ENCODE results near the gene TIAM1.

The TIAM1 gene

GRCh38 chr21:31198575-31198974 is 145.5 kb downstream of the TIAM1 start:
- DNase-seq = no peak

- DNase-seq = no peak
Measured at GRCh38 chr21:31196724-31197123, 147.3 kb downstream of the TIAM1 start.

- no peak for DNase-seq
Measured at GRCh38 chr21:31195334-31196015, 148.6 kb downstream of the TIAM1 start.

- no peak for DNase-seq
Measured at GRCh38 chr21:31194510-31195293, 149.4 kb downstream of the TIAM1 start.

GRCh38 chr21:31193761-31194160 is 150.3 kb downstream of the TIAM1 start:
- DNase-seq = no peak

- no peak for DNase-seq
Measured at GRCh38 chr21:31191553-31191952, 152.5 kb downstream of the TIAM1 start.

- DNase-seq = no peak
Measured at GRCh38 chr21:31190516-31190915, 153.5 kb downstream of the TIAM1 start.

- DNase-seq = no peak
Measured at GRCh38 chr21:31187499-31187898, 156.6 kb downstream of the TIAM1 start.

- DNase-seq = no peak
Measured at GRCh38 chr21:31186916-31187315, 157.1 kb downstream of the TIAM1 start.

- no peak for DNase-seq
Measured at GRCh38 chr21:31185663-31186062, 158.4 kb downstream of the TIAM1 start.

- no peak for DNase-seq
Measured at GRCh38 chr21:31184876-31185275, 159.2 kb downstream of the TIAM1 start.

GRCh38 chr21:31184459-31184858 is 159.6 kb downstream of the TIAM1 start:
- peak; percentile 64 for DNase-seq

GRCh38 chr21:31182231-31183140 is 161.6 kb downstream of the TIAM1 start:
- DNase-seq = peak; percentile 58

GRCh38 chr21:31181082-31181750 is 162.8 kb downstream of the TIAM1 start:
- DNase-seq = peak; percentile 20

- DNase-seq = no peak
Measured at GRCh38 chr21:31180256-31181081, 163.6 kb downstream of the TIAM1 start.

GRCh38 chr21:31176725-31177124 is 167.3 kb downstream of the TIAM1 start:
- no peak for DNase-seq

GRCh38 chr21:31176080-31176551 is 167.9 kb downstream of the TIAM1 start:
- no peak for DNase-seq

GRCh38 chr21:31173881-31174555 is 170.0 kb downstream of the TIAM1 start:
- peak; percentile 20 for DNase-seq

GRCh38 chr21:31172328-31172727 is 171.7 kb downstream of the TIAM1 start:
- DNase-seq = no peak

- no peak for DNase-seq
Measured at GRCh38 chr21:31164713-31165694, 179.1 kb downstream of the TIAM1 start.
